ENCODE measurements around the gene TBC1D10B. TPM values are rescaled to one million over a fixed set of nuclear protein-coding genes. Genes with fewer than 3 reads are reported as not detected.

TBC1D10B gene
- total RNA-seq, 2 experiments from 2014 or later, result 12.7 to 14.7 TPM

DNA sequence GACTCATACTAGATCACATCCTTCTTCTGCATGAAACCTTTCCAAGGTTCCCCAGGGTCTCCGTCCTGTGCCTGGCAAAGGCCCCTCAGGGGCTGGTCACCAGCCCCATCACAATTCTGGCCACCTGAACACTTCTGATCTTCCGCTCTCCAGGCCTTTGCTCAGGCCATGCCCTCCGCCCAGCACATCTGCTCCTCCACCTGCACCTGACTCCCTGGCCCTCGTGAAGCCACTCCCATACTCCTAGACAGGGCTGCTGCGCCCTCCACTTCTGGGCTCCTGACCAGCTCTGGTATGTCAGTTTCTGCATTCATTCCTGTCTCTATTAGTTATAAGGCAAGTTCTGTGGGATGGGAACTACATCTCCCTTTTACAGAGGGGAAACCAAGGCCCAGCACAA lies 2.4 kb upstream of the TBC1D10B start:
- Histone ChIP-seq H3K9me3 (ENCODE audit: control insufficient read depth in 1 of 2, insufficient read depth in 1 of 2, low read length in 2 of 2) (no peaks in the 10 kb centered on the region), H3K27ac (ENCODE audit: low read depth in 1 of 2, low read length in 2 of 2) (peak overlapping the region in 1 of 2 donors; percentile 18), H3K27me3 (ENCODE audit: control insufficient read depth in 1 of 2, insufficient read depth in 2 of 2, low read length in 2 of 2) (no peaks in the 10 kb centered on the region), H3K4me1 (ENCODE audit: insufficient read depth, low read length) (peaks cover 56% of the 10 kb centered on the region), H3K4me3 (ENCODE audit: low read length) (no peak overlapping the region), H3K36me3 (ENCODE audit: insufficient read depth, low read length) (peaks cover 10% of the 10 kb centered on the region)
- no peak for ATAC-seq (ENCODE audit: poor library complexity)
- DNase-seq, result no peak
- peaks cover 43% of the 10 kb centered on the region for H3K4me1 Mint-ChIP-seq (ENCODE audit: low read depth)
- peak overlapping the region; percentile 81 for H3K27ac Mint-ChIP-seq
- peaks cover 4% of the 10 kb centered on the region for H3K36me3 Mint-ChIP-seq (ENCODE audit: low read depth)
- POLR2A ChIA-PET, result interaction anchor here (0.5 to 6.0 kb wide), 2 partner anchors 8 to 45 kb away, joined by 3 to 153 read pairs; partner anchors contain the start of gene SEPTIN1
- H3K27me3 Mint-ChIP-seq, result no peaks in the 10 kb centered on the region
- intact Hi-C loops (cut with DNase I, micrococcal nuclease), result loop anchor here (5.0 to 10.0 kb wide), 4 partner anchors 35 to 552 kb away; partner anchors contain the start of genes FBRS (in 1 of the 2), FBXL19 (in 1 of the 2) and ZNF771 (in 1 of the 2)
- no peak for TF ChIP-seq CTCF (IDR thresholded peaks at IDR 0.05)
- H3K4me3 Mint-ChIP-seq, result peak overlapping the region; percentile 72
- CTCF ChIA-PET, result interaction anchor here (0.9 to 2.7 kb wide), 2 partner anchors 10 to 37 kb away, joined by 3 to 19 read pairs; partner anchors contain the start of gene SEPTIN1
- no peaks in the 10 kb centered on the region for H3K9me3 Mint-ChIP-seq

DNA sequence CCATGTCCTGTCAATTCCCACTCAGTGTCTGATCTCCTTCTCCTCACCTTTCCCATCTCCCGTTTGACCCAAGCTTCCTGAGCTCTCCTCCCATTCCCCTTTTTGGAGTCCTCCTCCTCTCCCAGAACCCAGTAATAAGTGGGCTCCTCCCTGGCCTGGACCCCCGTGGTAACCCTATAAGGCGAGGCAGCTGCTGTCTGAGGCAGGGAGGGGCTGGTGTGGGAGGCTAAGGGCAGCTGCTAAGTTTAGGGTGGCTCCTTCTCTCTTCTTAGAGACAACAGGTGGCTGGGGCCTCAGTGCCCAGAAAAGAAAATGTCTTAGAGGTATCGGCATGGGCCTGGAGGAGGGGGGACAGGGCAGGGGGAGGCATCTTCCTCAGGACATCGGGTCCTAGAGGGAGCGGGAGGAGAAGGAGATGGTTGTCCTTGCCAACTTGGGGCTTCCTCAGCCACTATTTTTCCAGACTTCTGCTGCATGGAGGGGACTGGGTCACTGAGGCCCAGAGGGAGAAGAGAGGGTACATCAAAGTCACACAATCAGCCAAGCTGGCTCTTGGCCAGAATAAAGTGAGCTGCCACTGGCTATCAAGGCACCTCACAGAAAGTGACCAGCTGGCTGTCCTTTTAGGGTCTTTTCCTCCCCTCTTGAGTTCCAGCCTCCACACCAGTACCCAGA lies 1.9 kb upstream of the TBC1D10B start:
- H3K9me3 Mint-ChIP-seq, result no peaks in the 10 kb centered on the region
- H3K4me3 Mint-ChIP-seq, result peak overlapping the region; percentile 85
- Histone ChIP-seq H3K9me3 (ENCODE audit: control insufficient read depth in 1 of 2, insufficient read depth in 1 of 2, low read length in 2 of 2) (no peaks in the 10 kb centered on the region), H3K27me3 (ENCODE audit: control insufficient read depth in 1 of 2, insufficient read depth in 2 of 2, low read length in 2 of 2) (no peaks in the 10 kb centered on the region), H3K4me3 (ENCODE audit: low read length) (no peak overlapping the region), H3K4me1 (ENCODE audit: insufficient read depth, low read length) (peaks cover 55% of the 10 kb centered on the region), H3K27ac (ENCODE audit: low read depth in 1 of 2, low read length in 2 of 2) (peak overlapping the region; percentile 18 to 78), H3K36me3 (ENCODE audit: insufficient read depth, low read length) (peaks cover 10% of the 10 kb centered on the region)
- POLR2A ChIA-PET, result interaction anchor here (0.5 to 6.0 kb wide), 7 partner anchors 9 to 164 kb away, joined by 3 to 153 read pairs (median 19); partner anchors contain the start of genes CD2BP2, SEPTIN1, ZNF48 and ZNF747
- TF ChIP-seq CTCF (IDR thresholded peaks at IDR 0.05), result no peak
- peaks cover 43% of the 10 kb centered on the region for H3K4me1 Mint-ChIP-seq (ENCODE audit: low read depth)
- CTCF ChIA-PET, result interaction anchor here (0.9 to 2.7 kb wide), 3 partner anchors 10 to 58 kb away, joined by 3 to 19 read pairs (median 6); partner anchors contain the start of genes DCTPP1 and SEPTIN1
- H3K27me3 Mint-ChIP-seq, result no peaks in the 10 kb centered on the region
- H3K27ac Mint-ChIP-seq, result peak overlapping the region; percentile 81
- H3K36me3 Mint-ChIP-seq (ENCODE audit: low read depth), result peaks cover 4% of the 10 kb centered on the region
- ATAC-seq (ENCODE audit: poor library complexity), result no peak
- intact Hi-C loops (cut with DNase I, micrococcal nuclease), result loop anchor here (5.0 to 10.0 kb wide), 4 partner anchors 35 to 553 kb away; partner anchors contain the start of genes FBRS (in 1 of the 2), FBXL19 (in 1 of the 2) and ZNF771 (in 1 of the 2)
- DNase-seq, result no peak

DNA sequence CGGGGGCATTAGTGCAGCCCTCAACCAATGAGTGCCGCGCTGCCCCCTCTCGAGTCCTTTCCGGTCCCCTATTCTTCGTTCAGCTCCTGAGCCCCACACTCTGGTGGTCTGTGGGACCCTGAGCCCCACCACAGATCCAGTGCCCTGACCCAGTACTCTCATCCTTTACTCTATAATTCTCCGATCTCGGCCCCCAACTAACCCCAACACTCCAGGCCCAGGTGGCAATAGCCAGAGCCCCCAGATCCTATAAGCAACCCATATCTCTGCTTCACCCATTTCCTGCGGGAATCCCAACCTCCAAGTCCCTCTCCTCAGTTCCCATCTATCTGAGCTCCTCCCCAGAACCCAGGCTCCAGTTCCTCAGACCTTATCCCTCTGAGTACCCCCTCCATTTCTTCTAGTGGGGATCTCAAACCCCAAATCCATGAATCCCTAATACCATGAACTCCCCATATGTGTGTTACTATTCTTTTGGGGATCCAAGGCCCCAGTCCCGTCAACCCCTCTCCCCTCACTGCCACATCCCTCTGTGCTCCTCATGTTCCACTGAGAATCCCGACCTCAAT lies 1.0 kb upstream of the TBC1D10B start:
- ChIA-PET POLR2A (interaction anchor here (0.7 to 6.0 kb wide), 26 partner anchors 9 to 563 kb away, joined by 3 to 153 read pairs (median 6); partner anchors contain the start of genes ALDOA, CD2BP2, CORO1A and DCTPP1), CTCF (interaction anchor here (0.9 to 2.7 kb wide), 6 partner anchors 9 to 58 kb away, joined by 3 to 19 read pairs (median 6); partner anchors contain the start of genes DCTPP1, SEPTIN1 and ZNF771)
- H3K4me1 Mint-ChIP-seq (ENCODE audit: low read depth), result peaks cover 48% of the 10 kb centered on the region

More for the DNA sequence above, 1.0 kb upstream of the TBC1D10B start:
- ATAC-seq (ENCODE audit: poor library complexity) (no peak), DNase-seq (no peak)
- TF ChIP-seq CTCF (IDR thresholded peaks at IDR 0.05), result no peak
- Histone ChIP-seq H3K9me3 (ENCODE audit: control insufficient read depth in 1 of 2, insufficient read depth in 1 of 2, low read length in 2 of 2) (no peaks in the 10 kb centered on the region), H3K4me1 (ENCODE audit: insufficient read depth, low read length) (peaks cover 54% of the 10 kb centered on the region), H3K27me3 (ENCODE audit: control insufficient read depth in 1 of 2, insufficient read depth in 2 of 2, low read length in 2 of 2) (no peaks in the 10 kb centered on the region), H3K27ac (ENCODE audit: low read depth in 1 of 2, low read length in 2 of 2) (peak overlapping the region; percentile 59 to 78), H3K4me3 (ENCODE audit: low read length) (peak overlapping the region; percentile 55), H3K36me3 (ENCODE audit: insufficient read depth, low read length) (peaks cover 13% of the 10 kb centered on the region)
- H3K4me3 Mint-ChIP-seq, result peak overlapping the region; percentile 85
- H3K9me3 Mint-ChIP-seq, result no peaks in the 10 kb centered on the region
- peak overlapping the region; percentile 81 for H3K27ac Mint-ChIP-seq
- no peaks in the 10 kb centered on the region for H3K27me3 Mint-ChIP-seq
- H3K36me3 Mint-ChIP-seq (ENCODE audit: low read depth), result peaks cover 12% of the 10 kb centered on the region
- intact Hi-C loops (cut with DNase I, micrococcal nuclease), result loop anchor here (2.0 to 10.0 kb wide), 5 partner anchors 17 to 553 kb away; partner anchors contain the start of genes CD2BP2 (in 1 of the 2), FBRS (in 1 of the 2), FBXL19 (in 1 of the 2) and ZNF771 (in 1 of the 2)

Data from CD4-positive, alpha-beta T cell (primary cell).